Hematopoietic multipotent progenitor cell treated with erythropoietin and hydrocortisone succinate and interleukin-3 and kit ligand, for 8 days (in vitro differentiated cells): ENCODE results near the gene CYREN.
"Not testable (repeated sequence)": the region's sequence is repeated elsewhere in the genome, so short reads cannot be mapped to it uniquely, and the experiment has no call there.

ENCODE experiments used
- DNase-seq: peaks from one replicate; pipeline ENCODE4 v3.0.0-alpha.2; 2015

Gene CYREN

GRCh38 chr7:135158141-135158655 is 12.3 kb downstream of the CYREN start:
- DNase-seq: no peak

- no peak for DNase-seq
Measured at GRCh38 chr7:135156290-135156689, 14.2 kb downstream of the CYREN start.

- no peak for DNase-seq
Measured at GRCh38 chr7:135154734-135155133, 15.8 kb downstream of the CYREN start.

GRCh38 chr7:135152442-135152841 is 18.1 kb downstream of the CYREN start:
- no peak for DNase-seq

- DNase-seq: no peak
Measured at GRCh38 chr7:135151533-135151932, 19.0 kb downstream of the CYREN start.

GRCh38 chr7:135151132-135151531 is 19.4 kb downstream of the CYREN start:
- DNase-seq: no peak

- DNase-seq: no peak
Measured at GRCh38 chr7:135150072-135150782, 20.3 kb downstream of the CYREN start.

- DNase-seq: peak; percentile 69
Measured at GRCh38 chr7:135147899-135148721, 22.4 kb downstream of the CYREN start, which contains the start of gene TMEM140. TMEM140 (plus strand) TSS chr7:135148072; CDS start chr7:135164442, 16,370 bp downstream.

- DNase-seq: peak; percentile 61
Measured at GRCh38 chr7:135147341-135147898, 23.1 kb downstream of the CYREN start.

GRCh38 chr7:135143885-135144668 is 26.4 kb downstream of the CYREN start:
- DNase-seq: no peak

GRCh38 chr7:135129579-135129978 is 40.9 kb downstream of the CYREN start:
- no peak for DNase-seq

GRCh38 chr7:135128931-135129330 is 41.6 kb downstream of the CYREN start:
- no peak for DNase-seq

GRCh38 chr7:135124631-135125030 is 45.9 kb downstream of the CYREN start:
- not testable (repeated sequence) for DNase-seq

- no peak for DNase-seq
Measured at GRCh38 chr7:135121868-135122267, 48.6 kb downstream of the CYREN start.

- DNase-seq: no peak
Measured at GRCh38 chr7:135117096-135117495, 53.4 kb downstream of the CYREN start.
